ENCODE measurements around the gene ZNF516.

The ZNF516 gene

DNA sequence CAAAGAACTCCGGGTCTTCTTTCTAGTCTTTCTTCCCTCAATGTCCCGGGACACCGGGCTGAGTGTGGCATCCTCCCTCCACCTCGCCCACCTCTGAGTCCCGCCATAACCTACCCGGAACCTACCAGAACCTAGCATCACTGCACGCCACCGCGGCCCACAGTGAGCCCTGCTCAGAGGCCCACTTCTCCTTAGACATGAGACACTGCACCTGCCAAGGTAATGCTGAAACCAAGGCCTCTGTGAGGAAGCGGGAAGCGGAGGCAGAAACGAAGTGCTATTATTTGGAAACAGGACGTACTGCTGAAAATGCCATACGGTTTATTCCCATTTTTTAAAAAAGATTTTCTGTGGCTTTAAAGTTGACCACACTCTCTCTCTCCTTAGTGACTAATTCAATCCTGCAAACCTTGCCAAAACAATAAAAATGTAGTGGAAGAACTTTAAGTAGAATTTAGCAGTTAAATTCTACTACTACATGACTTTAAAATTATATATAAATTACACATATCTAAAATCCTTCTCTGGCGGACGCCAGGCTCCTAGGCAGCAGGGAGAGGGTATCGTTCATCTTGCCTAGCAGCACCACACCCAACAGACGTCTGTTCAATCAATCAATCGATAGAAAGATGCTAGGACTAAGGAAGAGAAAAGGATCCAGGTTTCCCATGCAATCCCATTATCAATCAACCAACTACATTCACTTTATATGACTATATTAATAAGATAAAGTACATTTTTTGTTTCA is 82.0 kb downstream of the ZNF516 start:
- no peak for DNase-seq

DNA sequence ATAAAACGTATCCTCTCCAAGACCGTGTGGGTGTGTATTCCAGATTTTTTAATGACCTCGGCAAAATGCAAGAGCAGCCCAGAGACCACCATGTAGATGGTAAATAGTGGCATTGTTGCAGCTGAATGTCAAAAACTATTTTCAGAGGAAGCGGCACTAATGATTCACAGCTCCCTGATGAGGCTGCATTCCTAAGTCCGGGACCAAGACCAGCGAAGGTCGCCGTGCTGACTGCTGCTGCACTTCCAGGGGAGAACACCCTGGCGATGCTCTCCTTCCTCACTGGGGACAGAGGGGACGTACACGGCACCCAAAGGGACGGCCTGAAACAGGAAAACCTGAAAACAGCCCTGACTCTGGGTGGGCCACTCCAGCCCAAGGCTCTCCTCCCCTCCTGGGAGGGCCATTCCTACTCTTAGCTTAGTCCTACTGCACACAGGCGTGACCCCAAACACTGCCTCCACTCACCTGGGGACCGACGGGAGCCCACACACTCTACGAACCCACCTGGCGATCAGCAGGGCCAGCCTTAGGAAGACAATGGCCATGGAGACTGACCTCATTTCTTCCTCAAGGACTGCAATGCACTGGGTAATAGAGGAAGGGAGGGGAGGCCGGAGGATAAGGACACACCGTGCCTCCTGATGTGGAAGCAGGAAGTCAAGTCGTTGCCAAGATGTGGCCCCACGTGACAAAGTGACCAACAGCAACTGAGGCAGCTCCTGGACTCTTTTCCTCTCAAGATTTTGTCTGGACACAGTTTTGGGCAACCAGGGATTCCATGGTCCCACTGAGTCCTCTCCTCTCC is 82.8 kb downstream of the ZNF516 start:
- DNase-seq, result no peak

DNA sequence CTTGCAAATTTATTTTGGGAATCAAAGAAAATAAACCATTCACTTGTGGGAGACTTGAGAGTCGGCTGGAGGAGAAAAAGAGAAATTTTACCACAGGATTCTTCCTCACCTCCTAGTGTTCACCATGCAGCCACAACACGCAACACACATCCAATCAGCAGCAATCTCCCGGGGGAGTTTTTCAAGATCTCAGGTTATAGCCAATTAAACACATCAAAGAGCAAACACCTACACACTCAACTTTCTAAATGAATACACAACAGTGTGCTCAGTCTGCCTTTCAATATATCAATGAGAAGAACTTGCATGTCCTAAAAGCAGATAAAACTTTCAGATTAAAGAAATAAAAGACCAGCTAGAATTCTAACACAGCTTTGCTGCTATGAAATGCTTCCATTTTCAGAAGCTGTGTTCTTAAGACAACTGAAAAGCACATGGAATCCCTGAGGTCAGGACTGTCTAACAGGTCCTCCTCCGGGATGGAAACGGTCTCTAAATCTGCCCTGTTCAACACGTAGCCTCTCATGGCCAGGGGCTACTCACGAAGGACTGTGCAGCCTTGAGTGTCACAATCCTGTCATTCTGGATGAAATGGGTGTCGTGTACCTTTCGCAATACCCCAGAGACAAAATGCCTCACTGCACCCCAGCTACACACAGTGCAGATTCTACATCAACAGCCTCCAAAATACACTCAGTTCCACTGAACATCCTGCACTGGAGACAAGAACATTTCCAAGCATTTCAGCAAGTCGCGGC is 84.2 kb downstream of the ZNF516 start:
- DNase-seq, result no peak

DNA sequence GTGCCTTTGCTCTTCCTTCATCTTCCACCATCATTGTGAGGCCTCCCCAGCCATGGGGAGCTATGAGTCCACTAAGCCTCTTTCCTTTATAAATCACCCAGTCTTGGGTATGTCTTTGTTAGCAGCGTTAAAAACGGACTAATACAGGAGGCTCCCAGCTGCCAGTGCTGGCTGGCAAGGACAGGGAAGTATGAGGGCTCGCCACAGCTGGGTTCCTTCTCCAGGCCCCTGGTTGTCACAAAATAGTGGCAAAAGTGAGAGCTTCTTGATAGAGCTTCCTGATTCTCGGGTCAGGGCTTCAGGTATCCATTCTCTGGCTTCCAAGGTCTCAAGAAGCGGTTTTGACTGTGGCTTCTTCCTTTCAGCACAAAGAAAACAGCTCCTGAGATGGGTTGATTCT is 85.0 kb downstream of the ZNF516 start:
- DNase-seq, result no peak

DNA sequence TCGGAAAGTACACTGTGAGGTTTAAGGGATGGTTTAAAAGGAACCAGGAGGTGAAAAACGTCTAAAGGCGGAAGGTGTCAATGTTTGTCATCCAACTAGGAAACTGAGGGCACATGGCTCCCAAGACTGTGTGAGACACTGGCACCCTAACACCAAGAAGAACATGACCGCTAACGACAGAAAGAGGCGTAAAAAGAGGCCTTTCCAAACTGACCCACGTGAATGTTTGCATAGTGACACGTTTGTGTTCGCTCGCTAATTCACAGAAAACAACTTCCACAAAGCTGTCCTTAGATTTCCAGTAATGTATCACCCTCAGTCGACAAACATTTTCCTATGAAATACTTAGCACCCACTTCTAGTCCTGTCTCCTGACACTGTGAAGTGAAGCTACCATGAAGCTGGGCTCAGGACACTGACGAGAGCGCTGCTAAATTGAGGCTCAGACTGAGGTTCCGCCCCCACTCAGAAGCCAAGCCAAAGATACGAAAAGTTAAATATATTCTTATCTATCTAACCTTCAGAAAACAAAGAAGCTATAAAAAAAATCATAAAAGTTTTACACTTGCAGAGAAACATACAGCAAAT is 86.5 kb downstream of the ZNF516 start:
- no peak for DNase-seq

DNA sequence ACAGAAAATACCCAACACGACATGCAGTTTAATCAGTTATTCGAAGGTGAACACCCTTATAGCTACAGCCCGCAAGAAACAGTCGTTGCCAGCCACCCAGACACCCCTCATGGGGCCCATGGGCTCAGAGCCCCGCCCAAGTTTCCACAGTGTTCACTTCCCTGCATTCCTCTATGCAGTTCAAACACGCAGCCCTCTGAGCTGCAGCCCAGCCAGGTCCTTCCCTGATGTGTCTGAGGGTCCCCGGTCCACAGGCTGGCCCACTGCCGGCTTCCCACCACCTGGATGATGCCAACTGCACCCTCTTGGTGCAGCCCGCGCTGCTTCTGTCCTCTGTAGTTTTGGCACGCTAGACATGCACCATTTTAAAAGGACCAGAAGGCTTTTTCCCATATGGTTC is 87.4 kb downstream of the ZNF516 start:
- no peak for DNase-seq

DNA sequence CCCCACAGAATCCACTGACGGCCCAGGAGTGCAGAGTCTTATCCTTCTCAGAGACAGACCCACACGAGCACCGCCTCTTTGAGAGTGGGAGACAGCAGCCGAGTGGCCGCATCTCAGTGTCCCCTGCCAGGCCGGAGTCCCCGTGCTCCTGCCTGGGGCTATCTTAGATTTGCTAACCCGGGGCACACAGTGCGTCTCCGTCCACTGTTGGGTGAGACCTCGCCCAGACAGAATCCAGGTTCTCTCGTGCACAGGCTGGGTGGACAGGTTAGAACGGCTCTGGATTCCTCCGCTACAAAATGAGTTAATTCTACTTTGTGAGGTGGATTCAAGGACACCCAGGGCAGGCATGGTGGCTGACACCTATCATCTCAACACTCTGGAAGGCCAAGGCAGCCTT is 88.3 kb downstream of the ZNF516 start:
- no peak for DNase-seq

DNA sequence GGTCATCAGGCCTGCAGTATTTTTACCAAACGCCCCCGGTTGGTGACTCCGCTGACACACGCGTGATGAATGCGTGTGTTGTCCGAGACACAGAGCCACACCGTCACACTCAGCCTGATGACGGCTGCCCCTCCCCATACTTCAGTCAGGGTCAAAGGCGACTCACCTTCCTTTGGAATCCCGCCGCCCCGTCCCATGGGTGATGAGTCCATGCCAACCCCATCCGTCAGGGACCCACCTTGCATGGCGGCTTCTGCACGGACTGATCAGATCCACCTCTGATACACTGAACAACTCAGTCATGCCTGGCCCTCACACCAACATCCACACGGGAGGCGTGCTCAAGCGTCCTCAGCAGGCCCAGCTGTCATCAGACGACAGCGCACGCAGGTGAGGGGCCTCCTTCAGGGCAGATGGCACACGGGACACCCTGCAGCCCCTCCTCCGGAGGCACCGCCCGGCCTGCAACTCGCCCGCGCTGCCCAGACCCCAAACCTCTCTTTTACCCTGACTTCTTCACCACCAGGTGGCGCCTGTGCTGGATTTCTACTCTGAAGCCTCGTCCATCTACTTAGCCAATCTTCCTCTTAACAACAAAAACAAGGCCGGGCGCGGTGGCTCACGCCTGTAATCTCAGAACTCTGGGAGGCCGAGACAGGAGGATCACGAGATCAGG is 89.2 kb downstream of the ZNF516 start:
- peak in 1 of 2 donors; percentile 60 for DNase-seq

DNA sequence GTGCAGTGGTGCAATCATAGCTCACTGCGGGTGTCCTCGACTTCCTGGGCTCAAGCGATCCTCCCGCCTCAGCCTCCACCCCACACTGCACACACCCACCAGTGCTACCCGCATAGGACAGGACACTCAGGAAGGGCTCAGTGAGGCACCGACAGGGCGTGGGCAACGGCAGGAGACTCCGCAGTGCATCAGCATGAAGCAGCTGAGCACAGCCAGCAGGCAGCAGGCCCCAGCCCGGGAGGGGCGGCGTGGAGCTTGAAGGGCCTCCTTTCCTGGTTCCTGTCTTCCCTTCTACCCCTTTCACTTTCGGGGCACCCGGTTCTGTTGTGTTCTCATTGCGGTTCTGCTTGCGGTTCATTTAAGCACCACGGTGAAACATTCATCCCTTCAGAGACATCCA is 89.8 kb downstream of the ZNF516 start:
- DNase-seq, result no peak

DNA sequence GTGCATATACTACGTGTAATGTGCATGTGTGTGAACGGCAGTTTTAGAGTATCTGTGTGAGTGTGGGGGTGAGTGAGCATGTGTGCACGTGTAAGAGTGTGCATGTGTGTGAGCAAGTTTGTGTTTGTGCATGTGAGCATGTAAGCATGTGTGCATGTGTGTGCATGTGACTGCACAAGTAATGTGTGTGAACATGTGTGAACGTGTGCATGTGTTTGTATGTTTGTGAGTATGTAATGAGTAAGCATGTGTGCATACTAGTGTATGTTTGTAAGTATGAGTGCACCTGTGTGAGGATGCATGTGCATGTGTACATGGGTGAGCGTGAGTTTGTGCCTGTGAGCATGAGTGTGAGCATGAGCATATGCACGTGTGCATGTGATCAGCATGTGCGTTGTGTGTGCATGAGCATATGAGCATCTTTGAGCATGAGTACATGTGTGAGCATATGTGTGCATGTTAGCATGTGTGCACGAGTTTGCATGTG is 90.7 kb downstream of the ZNF516 start:
- DNase-seq, result no peak

DNA sequence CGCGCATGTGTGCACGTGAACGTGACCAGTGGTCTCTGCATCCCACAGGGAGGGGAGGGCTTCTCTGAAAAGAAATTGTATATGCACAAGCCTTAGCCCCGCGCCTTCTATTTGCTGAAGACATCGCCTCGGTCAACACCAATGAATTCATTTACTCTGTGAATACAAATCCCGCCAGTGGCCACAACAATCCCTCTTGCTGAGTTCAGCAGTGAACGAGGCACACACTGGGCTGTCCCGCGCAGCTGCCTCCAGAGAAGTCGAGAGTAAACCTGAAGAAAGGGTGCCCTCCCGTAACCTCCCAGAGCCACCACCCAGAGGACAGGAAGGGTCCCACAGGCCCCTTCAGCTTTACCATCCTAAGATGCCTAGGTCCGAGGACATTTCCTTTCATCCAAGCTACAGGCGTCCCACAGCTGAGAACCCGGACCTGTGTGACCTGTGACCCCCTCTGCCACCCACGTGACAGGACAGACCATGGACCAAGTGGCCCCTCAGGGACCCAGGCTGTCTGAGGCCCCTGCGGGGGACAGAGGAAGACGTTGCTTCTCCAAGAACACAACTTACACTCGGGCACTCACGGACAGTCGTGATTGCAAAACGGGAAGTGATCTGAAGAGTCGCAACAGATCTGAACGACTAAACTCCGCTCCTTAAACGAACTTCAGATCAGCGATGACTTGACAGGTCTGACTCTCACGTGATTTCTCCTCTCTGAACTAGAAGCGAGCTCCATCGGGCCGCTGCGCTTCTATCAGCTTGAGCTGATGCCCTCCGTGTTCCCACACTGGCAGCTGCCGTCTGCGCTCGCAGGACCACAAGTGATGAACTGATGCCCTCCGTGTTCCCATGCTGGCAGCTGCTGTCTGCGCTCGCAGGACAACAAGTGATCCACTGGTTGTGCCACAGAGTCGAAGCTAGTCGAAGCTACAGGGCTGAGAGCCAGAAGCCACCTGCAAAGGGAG is 92.7 kb downstream of the ZNF516 start:
- no peak for DNase-seq

DNA sequence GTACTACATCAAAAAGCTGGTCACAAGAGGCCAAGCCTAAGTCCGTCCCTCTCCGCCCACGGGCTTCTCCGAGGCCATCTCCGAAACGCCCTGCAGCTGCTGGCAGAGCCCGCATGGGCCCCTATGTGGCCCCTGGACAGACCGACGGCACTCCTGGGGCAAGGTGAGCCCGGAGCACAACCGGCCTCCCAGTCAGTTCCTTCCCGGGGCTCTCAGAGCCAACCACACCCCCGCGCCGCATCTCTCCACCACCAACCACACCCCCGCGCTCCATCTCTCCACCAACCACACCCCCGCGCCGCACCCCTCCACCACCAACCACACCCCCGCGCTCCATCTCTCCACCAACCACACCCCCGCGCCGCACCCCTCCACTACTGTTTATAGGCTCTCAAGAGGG is 93.5 kb downstream of the ZNF516 start:
- no peak for DNase-seq

DNA sequence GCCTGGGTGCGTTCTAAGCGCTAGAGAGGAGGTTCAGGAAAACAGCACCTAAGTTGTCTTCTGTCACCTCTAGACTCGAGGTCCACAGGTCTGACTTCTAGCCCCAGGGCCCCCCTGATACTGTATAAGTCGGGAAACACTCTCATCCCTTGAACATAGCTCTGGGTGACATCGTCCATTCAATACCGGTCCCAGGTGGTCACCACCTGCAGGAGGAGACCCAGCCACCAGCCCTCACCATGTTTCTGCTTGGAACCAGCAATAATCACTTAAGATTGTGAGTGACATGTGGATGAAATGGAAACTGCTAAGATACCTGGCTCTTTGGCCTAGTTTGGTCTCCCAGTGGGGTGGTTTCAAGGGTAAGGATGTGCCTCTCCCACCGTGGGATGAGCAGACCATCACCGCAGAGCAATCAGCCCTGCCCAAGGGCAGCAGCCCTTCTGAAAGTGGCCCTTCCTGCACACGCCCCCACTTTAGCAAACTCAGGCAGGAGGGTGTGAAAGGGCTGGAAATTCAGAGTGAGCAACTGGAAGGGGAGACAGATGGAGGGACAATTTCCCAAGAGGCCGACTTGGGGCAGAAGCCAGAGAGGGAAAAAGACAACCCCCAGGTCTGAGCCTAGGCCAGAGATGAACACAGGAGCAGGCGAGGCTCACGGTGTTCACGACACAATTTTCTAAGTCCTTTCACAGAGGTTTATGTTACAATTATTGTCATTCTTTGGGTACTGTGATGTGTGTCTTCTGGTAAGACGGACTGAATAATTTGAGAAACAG is 95.2 kb downstream of the ZNF516 start:
- DNase-seq, result no peak

DNA sequence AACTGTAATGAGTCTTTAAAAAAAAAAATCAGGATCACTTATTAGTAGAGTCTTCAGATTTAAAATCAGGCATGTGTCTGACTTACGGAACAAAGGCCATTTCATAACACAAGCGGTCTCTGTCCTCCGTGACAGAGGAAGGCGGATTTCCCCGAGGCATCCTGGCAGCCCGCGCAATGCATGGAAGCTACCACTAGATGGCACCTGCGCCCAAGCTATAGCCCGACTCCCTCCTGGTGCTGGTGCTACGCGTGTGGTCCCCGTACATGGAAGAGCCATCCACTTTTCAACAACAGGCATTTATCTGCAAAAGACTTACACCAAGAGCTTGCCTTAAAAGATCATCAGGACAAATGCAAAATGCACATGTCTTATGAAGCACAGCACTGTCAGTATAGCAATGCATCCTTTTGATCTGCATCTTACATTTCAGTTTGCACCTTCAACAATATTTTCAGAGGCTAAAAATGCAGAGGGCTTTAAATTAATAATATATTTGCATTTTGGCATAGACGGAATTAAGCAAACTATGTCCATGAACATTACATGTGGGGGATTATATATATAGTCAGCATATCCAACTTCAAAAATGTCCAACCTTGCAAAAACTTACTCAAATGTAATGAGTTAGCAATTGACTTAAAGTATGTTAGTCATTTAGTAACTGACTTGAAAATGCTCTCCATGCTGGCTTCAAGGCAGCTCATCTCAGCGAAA is 96.0 kb downstream of the ZNF516 start:
- DNase-seq, result peak; percentile 74

DNA sequence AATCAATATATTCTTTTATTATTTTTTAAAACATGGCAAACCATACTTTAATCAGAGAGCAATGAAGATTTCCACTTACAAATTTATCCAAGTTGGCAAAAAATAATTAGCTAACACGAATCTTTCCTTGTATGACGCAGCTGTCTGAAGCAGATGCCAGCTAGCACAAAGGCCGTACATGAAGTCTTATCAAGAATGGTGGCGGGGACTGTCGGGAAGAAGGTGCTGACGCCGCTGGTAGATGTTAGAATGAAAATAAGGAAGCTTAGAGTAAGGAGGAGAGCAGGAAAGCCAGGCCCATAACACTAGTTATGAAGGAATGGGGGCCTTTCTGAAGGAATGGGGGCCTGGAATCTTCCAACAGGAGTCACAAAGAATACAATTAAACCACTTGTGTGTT is 96.7 kb downstream of the ZNF516 start:
- DNase-seq, result no peak

DNA sequence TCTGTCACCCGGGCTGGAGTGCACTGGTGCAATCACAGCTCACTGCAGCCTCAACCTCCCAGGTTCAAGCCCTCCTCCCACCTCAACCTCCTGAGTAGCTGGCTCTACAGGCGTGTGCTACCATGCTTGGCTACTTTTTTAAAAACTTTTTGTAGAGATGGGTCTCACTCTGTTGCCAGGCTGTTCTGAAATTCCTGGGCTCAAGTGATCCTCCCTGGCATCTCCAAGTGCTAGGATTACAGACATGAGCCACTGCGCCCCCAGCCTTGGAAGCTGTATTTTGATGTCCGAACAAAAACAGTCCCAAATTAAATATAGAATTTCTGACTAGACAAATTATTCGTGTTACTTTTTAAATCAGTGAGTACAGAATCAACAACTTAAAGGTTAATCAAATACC is 97.4 kb downstream of the ZNF516 start:
- no peak for DNase-seq

DNA sequence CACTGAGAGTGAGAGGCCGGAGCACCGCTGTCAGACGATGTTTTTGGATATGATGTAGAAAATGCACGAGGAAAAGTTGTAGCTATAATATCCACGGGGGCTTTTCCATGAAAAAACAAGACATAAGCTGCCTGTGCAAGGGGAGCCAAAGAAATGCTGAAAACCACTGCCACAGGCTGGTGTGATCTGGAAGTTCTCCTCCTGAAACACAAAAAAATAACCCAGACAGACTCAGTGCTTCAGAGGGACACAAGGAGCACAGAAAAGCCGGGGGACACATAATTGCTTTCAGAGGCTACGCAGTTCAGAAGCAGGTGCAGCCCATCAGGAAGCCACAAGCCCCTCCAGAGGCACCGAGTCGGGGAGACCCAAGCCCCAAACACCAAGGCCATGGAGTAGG is 98.2 kb downstream of the ZNF516 start:
- no peak for DNase-seq

DNA sequence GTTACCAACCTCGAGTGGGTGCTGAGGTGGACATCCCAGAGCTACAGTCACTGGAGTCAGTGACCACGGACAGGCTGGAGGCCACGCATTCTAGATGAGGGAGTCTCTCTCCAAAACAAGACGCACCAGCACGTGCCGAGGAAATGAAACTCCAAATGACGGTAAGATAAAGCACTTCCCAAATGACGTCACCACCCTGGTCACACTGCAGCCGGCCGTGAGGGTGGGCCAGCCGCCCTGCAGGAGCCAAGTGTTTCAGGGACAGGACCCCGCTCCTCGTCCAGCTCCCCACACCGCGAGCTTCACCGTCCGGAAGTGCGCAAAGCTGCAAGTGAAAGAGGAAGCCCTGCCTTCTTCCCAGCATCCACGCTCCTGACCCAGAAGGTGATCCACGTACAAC is 99.4 kb downstream of the ZNF516 start:
- DNase-seq, result peak in 1 of 2 donors; percentile 35

DNA sequence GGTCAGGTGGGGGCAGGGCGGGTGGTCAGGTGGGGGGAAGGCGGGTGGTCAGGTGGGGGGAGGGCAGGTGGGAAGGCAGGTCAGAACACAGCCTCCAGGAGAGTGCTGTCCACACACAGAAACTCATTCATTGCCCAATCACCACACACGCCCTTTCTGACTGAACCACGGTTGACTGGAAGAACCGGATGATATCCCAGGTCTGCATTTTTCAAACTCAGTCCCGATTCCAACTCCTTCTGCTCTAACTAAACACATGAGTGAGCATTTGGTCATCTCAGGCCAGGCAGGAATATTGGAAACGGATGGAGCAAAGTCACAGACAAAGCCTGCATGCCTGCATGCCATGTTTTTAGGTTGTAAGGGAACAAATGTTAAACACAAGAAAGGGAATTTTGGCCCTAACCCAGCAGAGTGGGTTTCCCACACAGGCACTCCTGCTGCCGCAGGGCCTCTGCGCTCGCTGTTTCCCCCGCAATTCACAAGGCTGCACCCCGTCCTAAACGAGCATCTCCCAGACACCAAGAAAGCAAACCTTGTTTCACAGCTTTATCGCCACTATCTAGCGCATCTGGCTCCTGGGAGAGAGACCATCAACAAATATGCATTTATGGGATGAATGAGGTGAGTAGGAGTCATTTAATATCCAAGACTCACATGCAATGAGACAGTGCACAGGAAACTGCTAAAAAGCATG is 100.1 kb downstream of the ZNF516 start:
- no peak for DNase-seq

Measured in CD4-positive, alpha-beta T cell treated with Interleukin-1 beta for 1 hour (primary cell).